K562 (cell line): ENCODE results near the gene OR52A5. TPM values are rescaled to one million over a fixed set of nuclear protein-coding genes. Genes with fewer than 3 reads are reported as not detected.
A peak's percentile ranks its signal among the peaks of the same experiment; 100 is the strongest.

Source experiments
- BCL6 ChIP-seq: fragments of 250-450 bp; sonication (Bioruptor Pico); IDR thresholded peaks from 2 replicates; pipeline ENCODE4 v1.4.0; 2020
- CBX3 ChIP-seq, 2 experiments: IDR thresholded peaks; 1 replicate in 1 of 2; 2 replicates in 1 of 2; pipeline ENCODE4 v1.6.1; 2012; ENCODE audit warnings: inconsistent platforms in 2 of 2, low read length in 2 of 2, borderline replicate concordance in 1 of 2, control low read depth in 1 of 2
- DMBX1 ChIP-seq: fragments of 250-450 bp; sonication (Bioruptor Pico); IDR thresholded peaks from 2 replicates; pipeline ENCODE4 v1.8.0; 2022; ENCODE audit warnings: inconsistent platforms, mild to moderate bottlenecking, moderate library complexity, borderline replicate concordance
- EZH2 ChIP-seq: IDR thresholded peaks from 2 replicates; pipeline ENCODE4 v1.6.1; 2012; ENCODE audit warnings: low read depth, mild to moderate bottlenecking, inconsistent platforms, low read length, borderline replicate concordance
- GATAD2B ChIP-seq: fragments of 450-650 bp; IDR thresholded peaks from 2 replicates; pipeline ENCODE4 v1.6.1; 2017; ENCODE audit warnings: mild to moderate bottlenecking, borderline replicate concordance
- KDM4B ChIP-seq, 2 experiments: fragments of 450-650 bp in 1 of 2; sonication (generic) in 1 of 2; IDR thresholded peaks; 2 replicates each; pipeline ENCODE4 v1.6.1; 2016 to 2017; ENCODE audit warnings: borderline replicate concordance in 2 of 2, antibody characterized with exemption in 1 of 2, low read depth in 1 of 2, mild to moderate bottlenecking in 1 of 2
- KHSRP ChIP-seq: fragments of 450-650 bp; IDR thresholded peaks from 2 replicates; pipeline ENCODE4 v1.6.1; 2017
- KLF10 ChIP-seq: fragments of 250-450 bp; sonication (Bioruptor Pico); IDR thresholded peaks from 2 replicates; pipeline ENCODE4 v1.6.1; 2021; ENCODE audit warnings: matching md5 sums
- MECOM ChIP-seq: fragments of 250-450 bp; sonication (Bioruptor Pico); IDR thresholded peaks from 2 replicates; pipeline ENCODE4 v1.8.0; 2022; ENCODE audit warnings: inconsistent platforms
- MEIS2 ChIP-seq: fragments of 450-650 bp; IDR thresholded peaks from 2 replicates; pipeline ENCODE4 v1.6.1; 2014; ENCODE audit warnings: mild to moderate bottlenecking; ENCODE audit not compliant: partially characterized antibody
- OTX1 ChIP-seq: fragments of 450-650 bp; formaldehyde crosslinking; IDR thresholded peaks from 2 replicates; pipeline ENCODE4 v1.4.0; 2022; ENCODE audit warnings: mild to moderate bottlenecking
- PRMT5 ChIP-seq: sonication (generic); formaldehyde crosslinking; IDR thresholded peaks from 2 replicates; pipeline ENCODE4 v1.5.0; 2020; ENCODE audit warnings: missing genetic modification reagents
- SMAD4 ChIP-seq: fragments of 250-450 bp; sonication (Bioruptor Pico); conservative IDR thresholded peaks from 2 replicates; pipeline ENCODE4 v1.8.0; 2021; ENCODE audit warnings: inconsistent platforms, mild to moderate bottlenecking, moderate library complexity
- SMARCC2 ChIP-seq: fragments of 450-650 bp; IDR thresholded peaks from 2 replicates; pipeline ENCODE4 v1.6.1; 2017; ENCODE audit warnings: antibody characterized with exemption, moderate library complexity, mild to moderate bottlenecking, low read depth
- TCF3 ChIP-seq: sonication (generic); formaldehyde crosslinking; IDR thresholded peaks from 2 replicates; pipeline ENCODE4 v1.4.0; 2020; ENCODE audit warnings: mild to moderate bottlenecking, missing genetic modification reagents
- YY1 ChIP-seq, 3 experiments: IDR thresholded peaks; 2 replicates each; pipeline ENCODE4 v1.6.1; 2011; ENCODE audit warnings: low read length in 2 of 3, mild to moderate bottlenecking in 2 of 3, moderate library complexity in 2 of 3, borderline replicate concordance in 1 of 3, control low read depth in 1 of 3, low read depth in 1 of 3; ENCODE audit not compliant: insufficient read depth in 3 of 3, insufficient replicate concordance in 2 of 3, control insufficient read depth in 1 of 3, insufficient read length in 1 of 3; ENCODE audit errors: extremely low read depth in 1 of 3
- ZBTB7A ChIP-seq: IDR thresholded peaks from 2 replicates; pipeline ENCODE4 v1.6.1; 2011; ENCODE audit warnings: low read depth, mild to moderate bottlenecking, low read length, moderate library complexity, borderline replicate concordance; ENCODE audit not compliant: control insufficient read depth
- ZFP1 ChIP-seq: fragments of 450-650 bp; formaldehyde crosslinking; IDR thresholded peaks from 2 replicates; pipeline ENCODE4 v1.4.0; 2020; ENCODE audit warnings: mild to moderate bottlenecking, mixed read lengths
- ZNF12 ChIP-seq: sonication (generic); formaldehyde crosslinking; IDR thresholded peaks from 2 replicates; pipeline ENCODE4 v1.4.0; 2020; ENCODE audit warnings: mild to moderate bottlenecking, missing genetic modification reagents
- ZNF253 ChIP-seq: fragments of 250-450 bp; sonication (Bioruptor Pico); conservative IDR thresholded peaks from 2 replicates; pipeline ENCODE4 v1.6.1; 2021; ENCODE audit warnings: mild to moderate bottlenecking
- ZNF263 ChIP-seq: sonication (generic); formaldehyde crosslinking; IDR thresholded peaks from 2 replicates; pipeline ENCODE4 v1.8.0; 2022; ENCODE audit warnings: mild to moderate bottlenecking, missing genetic modification reagents, borderline replicate concordance
- ZNF311 ChIP-seq: fragments of 250-450 bp; sonication (Bioruptor Pico); IDR thresholded peaks from 2 replicates; pipeline ENCODE4 v1.4.0; 2020; ENCODE audit warnings: mild to moderate bottlenecking, moderate library complexity
- ZNF75A ChIP-seq: fragments of 450-650 bp; formaldehyde crosslinking; IDR thresholded peaks from 2 replicates; pipeline ENCODE4 v1.4.0; 2020; ENCODE audit warnings: mild to moderate bottlenecking
- polyA plus RNA-seq, 8 experiments: library from polyadenylated mRNA; depleted of rRNA in 4 of 8; stranded (reverse) in 5 of 8; unstranded in 3 of 8; fragments of >200 nt; fragmentation: Nextera tagmentation in 2 of 8; fragmentation: Illumina TruSeq in 1 of 8; extraction: Ambion mirVana in 2 of 8; extraction: Trizol in 1 of 8; gene quantifications; 2 replicates each; pipeline versions ENCODE4 v1.2.1 to v1.2.3, GENCODE V29; 2011 to 2014; ENCODE audit warnings: inconsistent platforms in 1 of 8, missing spikeins in 1 of 8
- total RNA-seq, 7 experiments: library from RNA; depleted of rRNA in 6 of 7; stranded (reverse); fragments of >200 nt in 6 of 7; fragmentation: Illumina TruSeq in 2 of 7; extraction: Trizol in 2 of 7; gene quantifications; 2 replicates each; pipeline versions ENCODE4 v1.2.1 to v1.2.3, GENCODE V29; 2011 to 2021; ENCODE audit warnings: low replicate concordance in 1 of 7
- TF ChIP-seq, protein P1 (sequence below): fragments of 450-650 bp; conservative IDR thresholded peaks from 2 replicates; pipeline ENCODE4 v1.6.1; 2016; ENCODE audit warnings: missing genetic modification characterization, low read depth, mild to moderate bottlenecking, control low read depth, missing compliant biosample characterization
- TF ChIP-seq, protein P2 (sequence below): fragments of 450-650 bp; IDR thresholded peaks from 2 replicates; pipeline ENCODE4 v1.6.1; 2016; ENCODE audit warnings: borderline replicate concordance

Gene OR52A5
- total and polyA plus RNA-seq, 9 of the 15 experiments (the other 6 are each of a cell fraction or from before 2014, with no cell fraction given) = 0.04 to 1.1 (median 0.94) TPM; not detected in 6

DNA sequence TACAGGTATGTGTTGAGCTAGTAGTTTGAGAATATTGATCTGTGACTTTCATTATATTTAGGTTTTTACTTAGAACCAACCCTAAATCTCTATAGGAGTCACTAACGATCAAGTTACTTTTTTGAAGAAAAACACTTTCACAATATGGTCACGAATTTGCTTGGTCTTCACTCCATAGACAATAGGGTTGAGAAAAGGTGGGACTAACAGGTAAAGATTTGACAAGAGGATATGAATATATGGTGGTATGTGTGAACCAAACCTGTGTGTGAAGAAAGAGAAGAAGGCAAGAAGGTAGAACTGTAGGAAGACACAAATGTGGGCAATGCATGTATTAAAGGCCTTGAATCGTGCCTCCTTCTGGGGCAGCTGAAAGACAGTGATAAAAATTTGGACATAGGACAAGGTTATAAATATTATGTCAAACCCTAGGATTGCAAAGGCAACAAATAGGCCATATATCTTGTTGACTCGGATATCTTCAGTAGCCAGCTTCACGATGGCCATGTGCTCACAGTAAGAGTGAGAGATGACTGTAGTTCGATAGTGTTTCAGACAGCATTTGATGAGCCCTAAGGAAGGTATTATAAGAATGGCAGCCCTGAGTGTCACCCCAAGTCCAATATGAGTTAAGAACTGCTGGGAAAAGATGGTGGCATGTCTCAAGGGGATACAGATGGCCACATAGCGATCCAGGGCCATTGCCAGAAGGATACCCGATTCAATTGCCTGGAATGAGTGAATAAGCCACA, 6.4 kb downstream of the OR52A5 start (continued):
- TF ChIP-seq OTX1 (CRISPR knock-in tag) (no peak), ZBTB7A (no peak), ZNF75A (no peak), KDM4B (IDR thresholded peaks at IDR 0.05; ENCODE audit: borderline replicate concordance in 2 of 2, low read depth in 1 of 2) (no peak), ZNF12 (no peak), ZNF263 (no peak), ZNF253 (CRISPR knock-in tag) (no peak), EZH2 (no peak), MEIS2 (peak; percentile 99), CBX3 (IDR thresholded peaks at IDR 0.05; ENCODE audit: borderline replicate concordance in 1 of 2, low read length in 2 of 2) (peak in 1 of 2 experiments; percentile 85; a peak in 2 of 3 replicates), KLF10 (CRISPR knock-in tag) (no peak), SMARCC2 (peak; percentile 69; the same call in 1 of the 2 replicates), MECOM (CRISPR knock-in tag) (peak; percentile 85), DMBX1 (CRISPR knock-in tag) (peak; percentile 91), BCL6 (CRISPR knock-in tag) (no peak), GATAD2B (peak; percentile 62), ZFP1 (CRISPR knock-in tag) (no peak), SMAD4 (CRISPR knock-in tag) (peak; percentile 79), YY1 (IDR thresholded peaks at IDR 0.05; ENCODE audit: borderline replicate concordance in 1 of 3, control insufficient read depth in 1 of 3, extremely low read depth in 1 of 3, insufficient read depth in 3 of 3, insufficient read length in 1 of 3, insufficient replicate concordance in 2 of 3, low read depth in 1 of 3, low read length in 2 of 3) (peak in 1 of 3 experiments; percentile 25), ZNF311 (CRISPR knock-in tag) (no peak; the same call in 1 of the 2 replicates), TCF3 (CRISPR knock-in tag) (peak; percentile 95), KHSRP (no peak), PRMT5 (no peak)
- TF ChIP-seq, protein P1, sequence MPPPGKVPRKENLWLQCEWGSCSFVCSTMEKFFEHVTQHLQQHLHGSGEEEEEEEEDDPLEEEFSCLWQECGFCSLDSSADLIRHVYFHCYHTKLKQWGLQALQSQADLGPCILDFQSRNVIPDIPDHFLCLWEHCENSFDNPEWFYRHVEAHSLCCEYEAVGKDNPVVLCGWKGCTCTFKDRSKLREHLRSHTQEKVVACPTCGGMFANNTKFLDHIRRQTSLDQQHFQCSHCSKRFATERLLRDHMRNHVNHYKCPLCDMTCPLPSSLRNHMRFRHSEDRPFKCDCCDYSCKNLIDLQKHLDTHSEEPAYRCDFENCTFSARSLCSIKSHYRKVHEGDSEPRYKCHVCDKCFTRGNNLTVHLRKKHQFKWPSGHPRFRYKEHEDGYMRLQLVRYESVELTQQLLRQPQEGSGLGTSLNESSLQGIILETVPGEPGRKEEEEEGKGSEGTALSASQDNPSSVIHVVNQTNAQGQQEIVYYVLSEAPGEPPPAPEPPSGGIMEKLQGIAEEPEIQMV (tag) = no peak
- TF ChIP-seq, protein P2, sequence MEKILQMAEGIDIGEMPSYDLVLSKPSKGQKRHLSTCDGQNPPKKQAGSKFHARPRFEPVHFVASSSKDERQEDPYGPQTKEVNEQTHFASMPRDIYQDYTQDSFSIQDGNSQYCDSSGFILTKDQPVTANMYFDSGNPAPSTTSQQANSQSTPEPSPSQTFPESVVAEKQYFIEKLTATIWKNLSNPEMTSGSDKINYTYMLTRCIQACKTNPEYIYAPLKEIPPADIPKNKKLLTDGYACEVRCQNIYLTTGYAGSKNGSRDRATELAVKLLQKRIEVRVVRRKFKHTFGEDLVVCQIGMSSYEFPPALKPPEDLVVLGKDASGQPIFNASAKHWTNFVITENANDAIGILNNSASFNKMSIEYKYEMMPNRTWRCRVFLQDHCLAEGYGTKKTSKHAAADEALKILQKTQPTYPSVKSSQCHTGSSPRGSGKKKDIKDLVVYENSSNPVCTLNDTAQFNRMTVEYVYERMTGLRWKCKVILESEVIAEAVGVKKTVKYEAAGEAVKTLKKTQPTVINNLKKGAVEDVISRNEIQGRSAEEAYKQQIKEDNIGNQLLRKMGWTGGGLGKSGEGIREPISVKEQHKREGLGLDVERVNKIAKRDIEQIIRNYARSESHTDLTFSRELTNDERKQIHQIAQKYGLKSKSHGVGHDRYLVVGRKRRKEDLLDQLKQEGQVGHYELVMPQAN = no peak
